Tracheal epithelial cell (primary cell): ENCODE measurements around the gene NHEJ1. TPM values are rescaled to one million over a fixed set of nuclear protein-coding genes. Genes with fewer than 3 reads are reported as not detected.

Experiments used
- total RNA-seq: library from RNA; depleted of rRNA; stranded (reverse); fragments of >200 nt; gene quantifications from 2 replicates; pipeline ENCODE4 v1.2.1, GENCODE V29; 2014

The NHEJ1 gene, protein sequence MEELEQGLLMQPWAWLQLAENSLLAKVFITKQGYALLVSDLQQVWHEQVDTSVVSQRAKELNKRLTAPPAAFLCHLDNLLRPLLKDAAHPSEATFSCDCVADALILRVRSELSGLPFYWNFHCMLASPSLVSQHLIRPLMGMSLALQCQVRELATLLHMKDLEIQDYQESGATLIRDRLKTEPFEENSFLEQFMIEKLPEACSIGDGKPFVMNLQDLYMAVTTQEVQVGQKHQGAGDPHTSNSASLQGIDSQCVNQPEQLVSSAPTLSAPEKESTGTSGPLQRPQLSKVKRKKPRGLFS
- total RNA-seq: 15.2 and 20.9 TPM in 2 replicates

DNA sequence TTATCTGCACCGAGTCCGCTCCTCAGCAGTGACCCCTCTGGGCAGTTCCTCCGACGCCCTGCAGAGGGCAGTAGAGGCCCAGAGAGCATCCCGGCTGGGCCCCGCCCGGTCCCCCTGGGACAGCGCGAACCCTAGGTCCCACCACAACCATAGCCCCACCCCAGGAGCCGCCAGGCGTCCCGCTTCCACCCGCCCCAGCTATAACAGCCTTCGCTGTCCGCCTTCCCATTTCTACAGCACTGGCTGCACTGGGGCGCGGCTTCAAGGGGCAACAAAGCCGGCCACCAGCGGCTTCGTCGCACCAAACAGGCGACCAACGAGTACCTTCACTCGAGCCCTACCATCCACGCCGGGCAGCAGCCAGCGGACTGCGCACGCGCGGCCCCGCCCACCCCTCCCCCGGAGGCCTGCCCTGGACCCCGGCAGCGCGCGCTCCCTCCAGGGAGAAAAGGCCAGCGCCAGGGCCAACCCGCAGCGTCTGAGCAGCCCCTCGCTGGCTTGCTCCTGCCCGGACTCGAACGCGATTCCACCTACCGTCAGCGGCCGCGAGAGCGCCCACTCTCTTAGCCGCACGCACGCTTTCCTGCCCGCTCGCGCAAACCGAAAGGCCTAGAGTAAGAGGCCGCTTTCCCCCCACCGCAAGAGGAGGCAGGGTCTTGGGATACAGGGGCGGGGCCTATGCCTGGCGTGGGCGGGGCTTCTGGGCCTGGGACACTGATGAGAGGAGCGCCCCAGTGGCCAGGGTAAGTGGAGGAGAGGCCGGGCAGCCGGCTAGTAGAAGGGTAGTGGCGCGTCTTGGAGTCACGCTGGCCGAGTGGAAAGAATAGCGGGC, at the start of gene NHEJ1:
Gene NHEJ1 (minus strand): TSS at position 630 of the 832 bp plus-strand sequence. CDS start 2,453 bp downstream, outside the sequence.

DNA sequence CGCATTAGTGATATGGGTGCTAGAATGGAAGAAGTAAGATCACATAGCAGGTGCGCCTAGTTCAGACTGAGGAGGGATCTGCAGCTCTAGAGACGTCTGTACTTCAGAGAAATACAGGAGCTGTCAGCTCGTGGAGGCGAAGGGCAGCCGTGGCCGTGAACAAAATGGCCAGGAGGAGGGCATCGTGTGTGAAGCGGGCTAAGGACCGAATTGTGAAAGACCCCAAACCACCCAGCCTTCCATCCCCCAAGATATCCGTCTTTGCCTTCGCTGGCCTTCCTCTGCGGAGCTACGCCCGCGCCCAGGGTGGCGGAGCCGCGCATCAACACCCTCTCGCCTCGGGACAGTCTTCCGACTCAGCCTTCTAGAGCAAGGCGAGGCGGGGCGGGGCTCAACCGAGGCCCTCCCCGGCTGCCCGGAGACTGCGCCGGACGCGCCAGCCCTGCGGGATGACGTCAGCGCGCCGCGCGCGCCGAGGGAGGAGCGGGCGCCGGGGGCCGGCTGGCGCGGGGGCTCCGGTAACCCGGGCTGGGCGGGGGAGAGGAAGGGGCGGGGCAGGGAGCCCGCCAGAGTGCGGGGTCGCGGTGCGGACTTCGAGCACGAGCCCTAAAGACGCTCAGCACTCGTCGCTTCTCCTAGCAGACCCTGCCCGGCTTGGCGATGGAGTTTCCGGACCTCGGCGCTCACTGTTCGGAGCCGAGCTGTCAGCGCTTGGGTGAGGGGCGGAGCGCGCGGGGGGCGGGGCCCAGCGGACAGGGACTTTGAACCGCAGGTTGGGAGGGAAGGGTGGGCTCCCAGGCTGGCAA, 45.9 kb upstream of the NHEJ1 start, which contains the start of gene ZFAND2B:
Gene ZFAND2B (plus strand): TSS at position 455 of the 806 bp plus-strand sequence. CDS start 206 bp downstream, at position 661.

DNA sequence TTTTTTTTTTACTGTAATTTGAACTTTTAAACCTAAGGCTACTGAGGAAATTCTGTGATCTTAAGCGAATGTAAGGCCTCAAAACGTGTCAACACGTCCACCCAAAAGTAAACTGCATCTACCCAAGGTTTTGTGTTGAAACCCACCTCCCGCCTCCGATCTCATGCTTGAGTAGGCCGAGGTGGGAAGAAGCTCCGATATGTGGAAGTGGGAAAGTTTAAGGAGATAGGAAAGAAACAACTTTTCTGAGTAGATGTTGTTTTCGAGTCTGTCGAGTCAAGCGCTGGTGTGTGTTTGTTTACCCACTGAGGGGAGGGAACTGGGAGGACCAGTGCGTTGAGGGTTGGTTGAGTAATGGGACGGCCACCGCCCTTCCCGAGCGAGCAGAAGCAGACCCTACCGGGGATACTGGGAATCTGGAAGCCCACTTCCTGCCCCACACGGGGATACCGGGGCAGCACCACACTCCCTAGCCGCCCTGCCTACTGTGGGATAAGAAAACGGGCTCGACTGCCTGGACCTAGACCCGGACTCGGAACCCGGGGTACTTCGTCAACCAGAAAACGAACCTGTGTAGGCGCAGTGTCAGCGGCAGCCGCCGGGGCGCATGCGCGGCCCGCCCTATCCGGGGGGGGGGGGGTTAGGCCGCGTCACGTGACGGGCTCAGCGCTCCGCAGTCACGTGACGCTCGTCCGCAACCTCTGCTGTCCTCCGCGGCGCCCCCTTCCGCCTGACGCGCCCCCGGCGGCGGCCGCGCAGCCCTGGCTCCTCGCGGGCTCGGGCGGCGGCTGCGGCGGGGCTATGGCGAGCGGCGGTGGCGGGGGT, 17.1 kb upstream of the NHEJ1 start, which contains the start of gene RETREG2:
Gene RETREG2 (plus strand): TSS at position 724 of the 825 bp plus-strand sequence. CDS start 78 bp downstream, at position 802.

DNA sequence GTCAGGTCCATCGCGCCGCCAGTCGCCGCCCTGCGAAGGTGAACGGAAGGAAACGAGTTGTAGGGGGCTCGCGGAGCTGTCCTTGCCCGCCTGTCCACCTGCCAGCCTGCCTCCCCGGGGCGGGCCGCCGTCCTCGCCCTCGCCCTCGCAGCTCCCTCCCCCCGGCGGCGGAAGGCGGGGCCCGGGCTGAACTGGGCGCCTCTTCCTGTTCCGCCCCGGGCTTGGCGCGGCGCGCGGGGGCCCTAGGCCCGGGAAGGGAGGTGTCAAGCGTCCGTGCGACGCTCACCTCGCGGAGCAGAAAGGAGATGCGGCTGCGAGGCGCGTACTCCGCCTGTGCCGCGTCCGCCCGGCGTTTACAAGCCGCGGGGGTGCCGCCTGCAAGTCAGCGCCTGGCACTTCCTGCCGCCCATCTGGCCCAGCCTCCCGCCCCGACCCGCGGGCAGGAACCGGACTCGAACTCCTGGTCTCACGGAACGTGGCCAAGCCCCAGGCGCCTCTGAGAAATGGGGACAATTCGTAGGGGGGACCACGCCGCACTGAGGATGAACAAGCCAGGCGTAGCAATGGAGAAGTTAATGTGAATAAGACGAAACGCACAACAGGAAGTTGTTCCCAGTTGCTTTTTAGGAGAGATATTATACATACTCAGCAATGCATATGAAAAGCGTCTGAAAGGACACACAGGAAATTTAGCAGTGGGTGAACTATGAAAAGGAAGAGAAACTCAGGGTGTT, 16.4 kb upstream of the NHEJ1 start, which contains the start of gene CNPPD1:
Gene CNPPD1 (minus strand): TSS at position 108 of the 734 bp plus-strand sequence. CDS start 97 bp downstream, at position 11.

DNA sequence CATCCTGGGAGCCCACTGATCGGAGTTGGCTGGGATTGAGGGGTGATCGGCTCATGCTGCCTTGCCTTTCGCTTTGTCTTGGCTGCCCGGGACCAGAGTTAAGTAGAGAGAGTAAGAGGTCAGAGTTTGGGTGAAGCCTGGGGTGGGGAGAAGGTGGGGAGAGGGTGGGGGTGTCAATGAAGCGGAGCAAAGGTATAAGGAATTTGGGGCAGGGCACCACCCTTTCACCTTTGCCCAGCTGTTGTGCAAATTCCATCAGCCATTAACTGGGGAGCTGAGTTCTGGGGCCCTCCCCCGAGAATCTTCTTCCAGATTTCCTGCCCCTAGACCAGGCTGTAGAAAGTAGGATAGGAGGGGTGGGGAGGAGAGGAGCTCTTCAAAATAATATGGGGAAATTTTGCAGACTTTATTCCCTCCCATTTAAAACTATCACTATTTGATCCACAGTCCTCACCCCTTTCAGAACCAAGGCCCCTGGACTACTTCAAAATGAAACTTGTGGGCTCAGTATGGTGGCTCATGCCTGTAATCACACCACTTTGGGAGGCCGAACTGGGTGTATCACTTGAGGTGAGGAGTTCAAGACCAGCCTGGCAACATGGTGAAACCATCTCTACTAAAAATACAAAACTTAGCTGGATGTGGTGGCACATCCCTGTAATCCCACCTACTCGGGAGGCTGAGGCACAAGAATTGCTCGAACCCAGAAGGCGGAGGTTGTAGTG, 9.5 kb upstream of the NHEJ1 start, which contains the start of gene SLC23A3:
Gene SLC23A3 (minus strand): TSS at position 100 of the 725 bp plus-strand sequence. CDS start 45 bp downstream, at position 55.

DNA sequence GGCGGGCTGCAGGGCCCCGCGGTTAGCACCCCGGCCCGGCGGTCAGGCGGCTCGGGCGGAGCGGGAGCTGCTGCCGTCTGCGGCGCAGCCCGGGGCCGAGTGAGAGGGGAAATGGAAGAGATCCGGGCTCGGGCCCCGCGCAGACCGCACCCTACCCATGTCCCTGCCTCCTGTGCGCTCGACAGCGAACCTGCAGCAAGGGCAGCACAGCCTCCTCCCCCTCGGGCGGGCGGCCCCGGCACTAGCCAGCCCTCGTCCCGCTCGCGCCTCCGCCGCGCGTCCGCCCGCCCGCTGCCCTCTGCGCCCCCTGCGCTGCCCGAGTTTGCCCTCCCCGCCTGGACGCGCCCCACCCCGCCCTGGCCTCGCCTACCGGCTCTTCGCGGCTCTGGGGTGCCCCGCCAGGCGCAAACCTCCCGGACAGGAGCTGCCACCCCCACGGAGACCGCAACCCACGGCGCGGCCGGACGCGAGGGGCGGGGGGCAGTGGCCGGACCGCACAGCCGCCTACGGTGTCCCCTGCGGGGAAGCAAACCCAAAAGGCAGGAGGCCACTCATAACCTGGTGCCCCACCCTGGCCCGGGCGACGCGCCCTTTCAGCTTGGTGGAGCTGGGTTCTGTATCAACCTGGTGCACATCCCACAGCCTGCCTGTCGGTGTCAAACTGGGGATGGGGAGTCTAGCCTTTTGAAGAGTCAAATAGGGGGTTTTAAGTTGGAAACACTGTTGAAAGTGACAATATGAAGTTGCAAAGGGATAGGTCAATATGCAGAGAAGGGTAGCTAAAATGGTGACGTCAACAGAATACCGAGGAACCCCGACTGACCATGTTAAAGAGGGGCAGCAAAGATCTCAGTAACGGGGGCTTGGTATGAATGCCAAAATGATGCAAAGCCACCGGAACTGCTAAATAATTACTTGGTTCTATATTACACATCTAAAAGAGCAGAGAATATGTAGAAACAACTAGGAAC, 99.5 kb downstream of the NHEJ1 start, which contains the start of gene IHH:
Gene IHH (minus strand): TSS at position 101 of the 971 bp plus-strand sequence. CDS start 454 bp downstream, outside the sequence.

DNA sequence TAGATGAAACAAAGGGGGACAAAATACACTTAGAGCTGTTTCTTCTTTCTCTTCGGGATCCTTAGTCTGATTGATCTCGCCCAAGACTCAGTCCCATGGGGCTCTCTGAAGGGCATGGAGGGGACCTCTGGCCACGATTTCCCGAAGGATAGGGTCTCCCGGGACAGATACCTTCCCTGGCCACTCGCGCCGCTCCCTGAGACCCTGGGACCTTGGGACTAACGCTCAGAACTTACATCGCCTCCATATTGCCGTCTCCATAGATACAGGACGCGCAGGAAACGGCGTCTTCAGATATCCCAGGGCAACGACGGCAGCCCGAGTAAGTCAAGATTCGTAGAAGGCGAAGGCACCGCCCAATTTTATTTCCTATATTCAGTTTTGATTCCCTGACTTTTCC, 119.4 kb downstream of the NHEJ1 start, which contains the start of gene CFAP65:
Gene CFAP65 (minus strand): TSS at position 265 of the 400 bp plus-strand sequence. CDS start 2,468 bp downstream, outside the sequence.

Other genes with a start within 250 kb of the NHEJ1 start
- not detected in 2 replicates for gene CDK5R2, start 201.1 kb downstream of the NHEJ1 start, total RNA-seq
- gene FEV, start 175.6 kb downstream of the NHEJ1 start, total RNA-seq: not detected in 2 replicates
- not detected in 2 replicates for gene CRYBA2, start 167.4 kb downstream of the NHEJ1 start, total RNA-seq
- under 0.01 TPM in 1 of 2 replicates, not detected in the other for gene CFAP65, start 119.3 kb downstream of the NHEJ1 start, total RNA-seq
- gene IHH, start 99.9 kb downstream of the NHEJ1 start, total RNA-seq: not detected in 2 replicates
- 0.43 and 0.48 TPM in 2 replicates for gene SLC23A3, start 9.2 kb upstream of the NHEJ1 start, total RNA-seq
- gene CNPPD1, start 16.1 kb upstream of the NHEJ1 start, total RNA-seq: 30.1 and 30.9 TPM in 2 replicates
- gene RETREG2, start 17.5 kb upstream of the NHEJ1 start, total RNA-seq: 56.9 and 72.7 TPM in 2 replicates
- gene ZFAND2B, start 46.0 kb upstream of the NHEJ1 start, total RNA-seq: 32.8 and 40.1 TPM in 2 replicates
- gene ABCB6, start 58.1 kb upstream of the NHEJ1 start, total RNA-seq: 38.8 and 55.2 TPM in 2 replicates
- gene ATG9A, start 68.8 kb upstream of the NHEJ1 start, total RNA-seq: 20.9 and 34.0 TPM in 2 replicates
- 55.6 and 68.7 TPM in 2 replicates for gene ANKZF1, start 69.0 kb upstream of the NHEJ1 start, total RNA-seq
- 6.6 and 7.2 TPM in 2 replicates for gene GLB1L, start 84.6 kb upstream of the NHEJ1 start, total RNA-seq
- gene STK16, start 84.7 kb upstream of the NHEJ1 start, total RNA-seq: 25.5 and 36.0 TPM in 2 replicates
- not detected in 2 replicates for gene TUBA4B, start 92.4 kb upstream of the NHEJ1 start, total RNA-seq
- gene TUBA4A, start 93.1 kb upstream of the NHEJ1 start, total RNA-seq: 75.5 and 161 TPM in 2 replicates
- gene DNAJB2, start 118.6 kb upstream of the NHEJ1 start, total RNA-seq: 50.5 and 50.6 TPM in 2 replicates
- 0.21 and 2.2 TPM in 2 replicates for gene PTPRN, start 148.6 kb upstream of the NHEJ1 start, total RNA-seq
- gene RESP18, start 171.9 kb upstream of the NHEJ1 start, total RNA-seq: not detected in 2 replicates
- gene DNPEP, start 227.1 kb upstream of the NHEJ1 start, total RNA-seq: 39.6 and 87.2 TPM in 2 replicates